Trophoblast cell (in vitro differentiated cells and primary cell): ENCODE measurements around the gene RAB39A.

Experiments
- DNase-seq, 2 donors: peaks; one replicate each; pipeline ENCODE4 v3.0.0-alpha.2; 2016
- H2AFZ ChIP-seq: 2 replicates; pipeline ENCODE4 v1.6.1; 2013; ENCODE audit warnings: low read length, moderate library complexity, mild to moderate bottlenecking; ENCODE audit not compliant: insufficient read depth, poor library complexity
- H2AK5ac ChIP-seq: 2 replicates; pipeline ENCODE4 v1.6.1; 2013; ENCODE audit warnings: mild to moderate bottlenecking, low read length
- H2BK120ac ChIP-seq: 2 replicates; pipeline ENCODE4 v1.6.1; 2013; ENCODE audit warnings: low read length, mild to moderate bottlenecking, moderate library complexity; ENCODE audit not compliant: insufficient read depth, poor library complexity
- H2BK12ac ChIP-seq: 2 replicates; pipeline ENCODE4 v1.6.1; 2013; ENCODE audit warnings: mild to moderate bottlenecking, low read length, moderate library complexity
- H2BK5ac ChIP-seq: 2 replicates; pipeline ENCODE4 v1.6.1; 2013; ENCODE audit warnings: low read length, low read depth, moderate library complexity, mild to moderate bottlenecking; ENCODE audit not compliant: poor library complexity
- H3K14ac ChIP-seq: 2 replicates; pipeline ENCODE4 v1.6.1; 2013; ENCODE audit warnings: mild to moderate bottlenecking, low read length
- H3K18ac ChIP-seq: 2 replicates; pipeline ENCODE4 v1.6.1; 2013; ENCODE audit warnings: mild to moderate bottlenecking, low read length
- H3K23ac ChIP-seq: 2 replicates; pipeline ENCODE4 v1.6.1; 2013; ENCODE audit warnings: low read length
- H3K27ac ChIP-seq: 2 replicates; pipeline ENCODE4 v1.5.1; 2013; ENCODE audit warnings: low read depth, mild to moderate bottlenecking, inconsistent platforms, low read length, moderate library complexity
- H3K27me3 ChIP-seq: 2 replicates; pipeline ENCODE4 v1.6.1; 2013; ENCODE audit warnings: inconsistent platforms, mild to moderate bottlenecking, low read length, moderate library complexity; ENCODE audit not compliant: insufficient read depth
- H3K36me3 ChIP-seq, 2 experiments: 1 replicate in 1 of 2; 2 replicates in 1 of 2; pipeline ENCODE4 v1.6.1; 2013; ENCODE audit warnings: low read length in 2 of 2, mild to moderate bottlenecking in 2 of 2, moderate library complexity in 1 of 2; ENCODE audit not compliant: insufficient read depth in 2 of 2, control insufficient read depth in 1 of 2
- H3K4ac ChIP-seq: 2 replicates; pipeline ENCODE4 v1.6.1; 2013; ENCODE audit warnings: low read depth, mild to moderate bottlenecking, low read length, moderate library complexity
- H3K4me1 ChIP-seq, 2 experiments: 1 replicate in 1 of 2; 2 replicates in 1 of 2; pipeline ENCODE4 v1.6.1; 2013; ENCODE audit warnings: low read length in 2 of 2, mild to moderate bottlenecking in 2 of 2, moderate library complexity in 1 of 2; ENCODE audit not compliant: insufficient read depth in 2 of 2, control insufficient read depth in 1 of 2
- H3K4me2 ChIP-seq: 2 replicates; pipeline ENCODE4 v1.6.1; 2013; ENCODE audit warnings: inconsistent platforms, mild to moderate bottlenecking, low read length, moderate library complexity
- H3K4me3 ChIP-seq: 2 replicates; pipeline ENCODE4 v1.5.1; 2013; ENCODE audit warnings: mild to moderate bottlenecking, low read depth, low read length, inconsistent platforms
- H3K79me1 ChIP-seq: one replicate; pipeline ENCODE4 v1.6.1; 2013; ENCODE audit warnings: low read length
- H3K79me2 ChIP-seq: 2 replicates; pipeline ENCODE4 v1.6.1; 2013; ENCODE audit warnings: low read length, mild to moderate bottlenecking; ENCODE audit not compliant: control insufficient read depth, insufficient read depth, poor library complexity
- H3K9ac ChIP-seq: 2 replicates; pipeline ENCODE4 v1.6.1; 2013; ENCODE audit warnings: mild to moderate bottlenecking, low read length
- H3K9me3 ChIP-seq: 2 replicates; pipeline ENCODE4 v1.6.1; 2013; ENCODE audit warnings: low read depth, mild to moderate bottlenecking, control low read depth, inconsistent platforms, low read length; ENCODE audit not compliant: insufficient read depth
- H4K12ac ChIP-seq: 2 replicates; pipeline ENCODE4 v1.6.1; 2013; ENCODE audit warnings: low read depth, mild to moderate bottlenecking, low read length, moderate library complexity
- H4K8ac ChIP-seq: 2 replicates; pipeline ENCODE4 v1.6.1; 2013; ENCODE audit warnings: low read depth, mild to moderate bottlenecking, low read length, moderate library complexity
- H4K91ac ChIP-seq: one replicate; pipeline ENCODE4 v1.6.1; 2013; ENCODE audit warnings: low read depth, mild to moderate bottlenecking, low read length, moderate library complexity
- WGBS: extraction: QIAGEN DNeasy Blood & Tissue Kit; methylation state at CpG from one replicate; pipeline ENCODE4 v1.1.7; 2013; ENCODE audit warnings: missing lambda C conversion rate; ENCODE audit not compliant: insufficient read length, insufficient coverage; ENCODE audit errors: extremely low coverage; 5-methylcytosine and 5-hydroxymethylcytosine counted together

The RAB39A gene

GRCh38 chr11:108009497-108010370 lies 81.5 kb downstream of the RAB39A start:
- Histone ChIP-seq H2AK5ac (peak overlapping the region; percentile 91), H3K9me3 (no peaks in the 10 kb centered on the region), H3K4ac (peak overlapping the region; percentile 54), H4K8ac (peak overlapping the region; percentile 91), H3K79me2 (peaks cover 14% of the 10 kb centered on the region), H4K12ac (peak overlapping the region; percentile 96), H3K36me3 (no peaks in the 10 kb centered on the region), H4K91ac (peak overlapping the region; percentile 92), H3K23ac (no peak overlapping the region), H2BK5ac (peak overlapping the region; percentile 73), H2BK120ac (peak overlapping the region; percentile 95), H3K4me1 (no peaks in the 10 kb centered on the region), H3K4me2 (peak overlapping the region; percentile 55), H3K4me3 (peak overlapping the region; percentile 97), H3K27me3 (no peaks in the 10 kb centered on the region), H2AFZ (peak overlapping the region; percentile 83), H3K14ac (peak overlapping the region; percentile 89), H2BK12ac (peak overlapping the region; percentile 23), H3K27ac (peak overlapping the region; percentile 87), H3K9ac (peak overlapping the region; percentile 99), H3K18ac (peak overlapping the region; percentile 84), H3K79me1 (peaks cover 13% of the 10 kb centered on the region)
- DNase-seq = peak; percentile 32 to 59
- WGBS = no CpG with 5 or more reads among the region's 31 CpGs

GRCh38 chr11:108012139-108012725 lies 84.0 kb downstream of the RAB39A start:
- Histone ChIP-seq H3K4me2 (no peak overlapping the region), H4K8ac (no peak overlapping the region), H3K36me3 (no peaks in the 10 kb centered on the region), H3K79me2 (peaks cover 24% of the 10 kb centered on the region), H3K27ac (no peak overlapping the region), H4K91ac (no peak overlapping the region), H3K14ac (no peak overlapping the region), H3K4me3 (no peak overlapping the region), H2BK12ac (no peak overlapping the region), H3K18ac (no peak overlapping the region), H3K27me3 (no peaks in the 10 kb centered on the region), H3K4me1 (no peaks in the 10 kb centered on the region), H3K23ac (no peak overlapping the region), H2AK5ac (no peak overlapping the region), H4K12ac (no peak overlapping the region), H2BK5ac (no peak overlapping the region), H3K9me3 (no peaks in the 10 kb centered on the region), H2BK120ac (no peak overlapping the region), H3K9ac (no peak overlapping the region), H2AFZ (no peak overlapping the region), H3K79me1 (peaks cover 13% of the 10 kb centered on the region), H3K4ac (peak overlapping the region; percentile 66)
- WGBS = no CpG with 5 or more reads among the region's 5 CpGs
- DNase-seq = no peak
